Adipocyte (in vitro differentiated cells): ENCODE data around the gene ZNF862.

Experiments used
- DNase-seq: peaks from one replicate; pipeline ENCODE4 v3.0.0-alpha.2; 2015; ENCODE audit warnings: low read depth
- H3K27me3 ChIP-seq: replicated peaks from 2 replicates; pipeline ENCODE4 v1.7.0; 2013; ENCODE audit warnings: mild to moderate bottlenecking, low read length, moderate library complexity; ENCODE audit not compliant: control insufficient read depth, insufficient read depth
- H3K36me3 ChIP-seq: 2 replicates; pipeline ENCODE4 v1.7.0; 2013; ENCODE audit warnings: low read length, mild to moderate bottlenecking, moderate library complexity; ENCODE audit not compliant: control insufficient read depth, insufficient read depth, severe bottlenecking
- H3K4me1 ChIP-seq: 2 replicates; pipeline ENCODE4 v1.7.0; 2013; ENCODE audit warnings: mild to moderate bottlenecking, low read length, moderate library complexity; ENCODE audit not compliant: control insufficient read depth, insufficient read depth
- H3K4me3 ChIP-seq: 2 replicates; pipeline ENCODE4 v1.7.0; 2013; ENCODE audit warnings: mild to moderate bottlenecking, low read length, moderate library complexity
- H3K9ac ChIP-seq: 2 replicates; pipeline ENCODE4 v1.7.0; 2013; ENCODE audit warnings: mild to moderate bottlenecking, low read length, moderate library complexity
- H3K9me3 ChIP-seq: 2 replicates; pipeline ENCODE4 v1.7.0; 2013; ENCODE audit warnings: mild to moderate bottlenecking, low read length, moderate library complexity; ENCODE audit not compliant: control insufficient read depth

Gene ZNF862

GRCh38 chr7:149819141-149819960, 18.8 kb upstream of the ZNF862 start:
- Histone ChIP-seq H3K27me3 (peaks cover 22% of the 10 kb centered on the region), H3K9me3 (no peaks in the 10 kb centered on the region), H3K9ac (no peak overlapping the region), H3K4me1 (no peaks in the 10 kb centered on the region), H3K36me3 (no peaks in the 10 kb centered on the region), H3K4me3 (no peak overlapping the region)
- DNase-seq: no peak

GRCh38 chr7:149819961-149820340, 18.2 kb upstream of the ZNF862 start:
- H3K27me3 ChIP-seq: peaks cover 22% of the 10 kb centered on the region
- no peaks in the 10 kb centered on the region for H3K36me3 ChIP-seq
- no peaks in the 10 kb centered on the region for H3K9me3 ChIP-seq
- H3K9ac ChIP-seq: no peak overlapping the region
- no peaks in the 10 kb centered on the region for H3K4me1 ChIP-seq
- DNase-seq: no peak
- no peak overlapping the region for H3K4me3 ChIP-seq

- no peak for DNase-seq
- Histone ChIP-seq H3K4me3 (no peak overlapping the region), H3K9me3 (no peaks in the 10 kb centered on the region), H3K36me3 (no peaks in the 10 kb centered on the region), H3K9ac (no peak overlapping the region), H3K4me1 (no peaks in the 10 kb centered on the region), H3K27me3 (peaks cover 22% of the 10 kb centered on the region)
Observed at GRCh38 chr7:149820622-149821190, 17.5 kb upstream of the ZNF862 start.

- no peaks in the 10 kb centered on the region for H3K4me1 ChIP-seq
- H3K9ac ChIP-seq: no peak overlapping the region
- no peaks in the 10 kb centered on the region for H3K36me3 ChIP-seq
- no peak for DNase-seq
- H3K4me3 ChIP-seq: no peak overlapping the region
- H3K9me3 ChIP-seq: no peaks in the 10 kb centered on the region
- H3K27me3 ChIP-seq: peaks cover 22% of the 10 kb centered on the region
Observed at GRCh38 chr7:149821191-149822148, 16.7 kb upstream of the ZNF862 start.

- Histone ChIP-seq H3K4me1 (no peaks in the 10 kb centered on the region), H3K27me3 (peaks cover 22% of the 10 kb centered on the region), H3K36me3 (no peaks in the 10 kb centered on the region), H3K9me3 (no peaks in the 10 kb centered on the region), H3K9ac (no peak overlapping the region), H3K4me3 (no peak overlapping the region)
- no peak for DNase-seq
Observed at GRCh38 chr7:149822353-149822943, 15.7 kb upstream of the ZNF862 start.

- DNase-seq: no peak
- Histone ChIP-seq H3K4me3 (no peak overlapping the region), H3K9me3 (no peaks in the 10 kb centered on the region), H3K27me3 (peaks cover 22% of the 10 kb centered on the region), H3K4me1 (no peaks in the 10 kb centered on the region), H3K9ac (no peak overlapping the region), H3K36me3 (no peaks in the 10 kb centered on the region)
Observed at GRCh38 chr7:149823191-149823630, 15.0 kb upstream of the ZNF862 start.

GRCh38 chr7:149823631-149824199, 14.5 kb upstream of the ZNF862 start:
- Histone ChIP-seq H3K36me3 (no peaks in the 10 kb centered on the region), H3K9me3 (no peaks in the 10 kb centered on the region), H3K9ac (no peak overlapping the region), H3K27me3 (peaks cover 22% of the 10 kb centered on the region), H3K4me3 (no peak overlapping the region), H3K4me1 (no peaks in the 10 kb centered on the region)
- DNase-seq: no peak

GRCh38 chr7:149824301-149824741, 13.9 kb upstream of the ZNF862 start:
- H3K4me3 ChIP-seq: no peak overlapping the region
- no peak for DNase-seq
- H3K4me1 ChIP-seq: no peaks in the 10 kb centered on the region
- peaks cover 22% of the 10 kb centered on the region for H3K27me3 ChIP-seq
- H3K36me3 ChIP-seq: no peaks in the 10 kb centered on the region
- no peak overlapping the region for H3K9ac ChIP-seq
- H3K9me3 ChIP-seq: no peaks in the 10 kb centered on the region

GRCh38 chr7:149824748-149825566, 13.2 kb upstream of the ZNF862 start:
- no peak for DNase-seq
- Histone ChIP-seq H3K4me1 (no peaks in the 10 kb centered on the region), H3K4me3 (no peak overlapping the region), H3K9me3 (no peaks in the 10 kb centered on the region), H3K36me3 (no peaks in the 10 kb centered on the region), H3K9ac (no peak overlapping the region), H3K27me3 (peaks cover 22% of the 10 kb centered on the region)
